SK-N-MC (cell line): ENCODE data around the gene JPT1.

Experiments
- EZH2 ChIP-seq: fragments of 200-600 bp; sonication (generic); IDR thresholded peaks from one replicate; pipeline ENCODE4 v1.6.1; 2017; ENCODE audit warnings: antibody characterized with exemption
- POLR2AphosphoS5 ChIP-seq: IDR thresholded peaks from 2 replicates; pipeline ENCODE4 v1.6.1; 2012; ENCODE audit warnings: mild to moderate bottlenecking, low read depth, low read length, borderline replicate concordance

GRCh38 chr17:75099881-75100595 lies 54.3 kb downstream of the JPT1 start:
- no peak for TF ChIP-seq POLR2AphosphoS5
- TF ChIP-seq EZH2: no peak
